ENCODE data around the gene CCDC191. TPM values are rescaled to one million over a fixed set of nuclear protein-coding genes. Genes with fewer than 3 reads are reported as not detected.

The CCDC191 gene
- total and polyA plus RNA-seq, 5 experiments from 2014 or later = 1.9 to 6.9 (median 2.1) TPM

DNA sequence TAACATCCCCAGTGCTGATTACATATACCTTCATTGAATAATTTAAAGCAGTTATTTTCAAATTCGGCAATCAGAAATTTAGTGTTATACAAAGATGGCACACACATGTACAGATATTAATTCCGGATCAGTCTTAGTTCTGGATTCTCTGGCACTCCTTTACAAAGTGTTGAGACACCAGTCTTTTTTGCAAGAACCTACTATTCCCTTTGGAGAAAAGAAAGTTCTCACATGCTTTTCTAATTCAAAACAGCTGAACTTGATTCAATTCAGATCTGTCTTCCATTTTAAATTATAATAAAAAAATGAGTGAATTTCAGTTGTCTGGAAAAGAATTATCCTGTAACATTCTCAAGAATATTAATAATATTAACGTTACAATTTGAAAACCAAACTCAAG, 20.4 kb downstream of the CCDC191 start:
- POLR2A ChIA-PET = no interaction called here
- ATAC-seq = no peak
- Mint-ChIP-seq H3K27me3 (no peaks in the 10 kb centered on the region), H3K36me3 (peaks cover 10 to 37% (median 19%) of the 10 kb centered on the region in 3 donors), H3K4me3 (no peak overlapping the region), H3K9me3 (no peaks in the 10 kb centered on the region), H3K27ac (no peak overlapping the region), H3K4me1 (no peaks in the 10 kb centered on the region)
- no peak for DNase-seq

DNA sequence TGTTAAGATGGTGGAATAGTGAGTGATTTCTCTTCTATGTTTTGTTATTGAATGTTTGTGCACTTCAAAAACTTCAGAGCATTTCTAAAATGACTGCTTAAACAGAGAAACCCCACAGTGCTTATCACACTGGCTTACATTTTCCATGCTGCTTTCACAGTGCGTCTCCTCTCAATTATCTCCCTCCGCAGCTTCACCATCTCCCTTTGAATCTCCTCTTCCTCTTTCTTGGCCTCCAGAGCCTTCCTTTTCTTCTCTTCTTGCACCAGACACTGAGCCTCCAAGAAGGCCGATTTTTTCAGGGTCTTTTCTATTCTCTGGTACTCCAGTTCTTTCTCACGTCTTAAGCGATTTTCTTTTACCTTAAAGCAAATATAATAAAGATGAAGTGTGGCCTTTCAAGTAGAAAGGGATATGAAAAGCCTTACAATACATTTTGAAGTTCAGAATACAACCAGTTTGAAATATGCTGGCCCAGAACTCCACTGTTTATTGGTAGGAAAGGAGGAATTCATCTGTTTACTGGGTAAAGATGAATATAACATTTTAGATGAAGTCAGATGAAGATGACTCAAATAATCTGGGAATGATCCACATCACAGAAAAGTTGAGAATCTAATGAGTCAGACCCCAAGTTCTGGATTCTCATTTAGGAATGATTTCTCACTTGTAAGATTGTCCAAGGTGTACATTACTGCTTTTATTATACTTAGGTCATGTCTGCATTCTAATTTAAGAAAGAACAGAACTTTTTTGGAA, 21.4 kb downstream of the CCDC191 start:
- DNase-seq = no peak
- Mint-ChIP-seq H3K4me1 (no peaks in the 10 kb centered on the region), H3K4me3 (no peak overlapping the region), H3K27ac (no peak overlapping the region), H3K27me3 (no peaks in the 10 kb centered on the region), H3K9me3 (no peaks in the 10 kb centered on the region), H3K36me3 (peaks cover 10 to 37% (median 22%) of the 10 kb centered on the region in 3 donors)
- no peak for ATAC-seq
- POLR2A ChIA-PET = no interaction called here

DNA sequence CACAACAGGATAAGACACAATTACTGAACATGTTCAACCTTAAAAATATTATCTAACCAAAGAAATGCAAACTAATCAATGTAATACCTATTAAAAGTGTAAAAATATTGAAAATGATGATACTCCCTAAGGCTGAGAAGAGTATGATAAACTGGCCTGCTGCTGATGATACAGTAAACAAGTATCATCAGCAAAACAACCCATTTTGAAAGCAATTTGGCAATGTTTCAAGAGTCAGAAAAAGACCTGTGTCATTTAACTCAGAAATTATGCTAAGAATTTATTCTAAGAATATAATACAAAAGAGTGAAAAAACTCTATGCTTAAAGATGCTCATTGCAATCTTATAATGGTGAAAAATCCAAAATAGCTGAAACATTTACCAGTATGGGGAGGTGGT, 22.1 kb downstream of the CCDC191 start:
- Mint-ChIP-seq H3K4me3 (no peak overlapping the region), H3K27ac (no peak overlapping the region), H3K27me3 (no peaks in the 10 kb centered on the region), H3K4me1 (no peaks in the 10 kb centered on the region), H3K36me3 (peaks cover 10 to 35% (median 20%) of the 10 kb centered on the region in 3 donors), H3K9me3 (no peaks in the 10 kb centered on the region)
- POLR2A ChIA-PET = no interaction called here
- no peak for ATAC-seq
- no peak for DNase-seq

DNA sequence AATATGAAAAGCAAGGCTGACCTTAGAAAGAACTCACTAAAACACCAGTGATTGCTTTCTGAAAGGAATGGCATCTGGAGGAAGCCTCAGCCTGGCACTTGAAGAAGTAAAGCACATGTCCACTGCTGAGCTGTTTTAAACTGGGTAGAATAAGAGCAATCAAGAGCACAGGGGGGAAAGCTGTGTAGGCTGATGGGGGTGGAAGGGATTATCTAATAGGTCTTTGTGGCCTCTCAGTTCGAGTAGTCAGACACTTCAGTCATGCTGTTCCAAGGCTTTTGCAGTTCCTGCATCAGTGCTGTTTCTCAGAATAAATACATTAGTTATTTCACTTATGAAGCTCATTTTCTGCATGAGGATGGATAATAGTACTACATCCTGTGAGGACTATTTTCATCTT, 22.6 kb downstream of the CCDC191 start:
- DNase-seq = no peak
- H3K9me3 Mint-ChIP-seq = no peaks in the 10 kb centered on the region
- H3K27ac Mint-ChIP-seq = peak overlapping the region in 1 of 10 donors; percentile 21
- ATAC-seq = no peak
- H3K4me3 Mint-ChIP-seq = no peak overlapping the region
- POLR2A ChIA-PET = no interaction called here
- no peaks in the 10 kb centered on the region for H3K27me3 Mint-ChIP-seq
- peaks cover 10 to 33% (median 20%) of the 10 kb centered on the region in 3 donors for H3K36me3 Mint-ChIP-seq
- H3K4me1 Mint-ChIP-seq = no peaks in the 10 kb centered on the region

DNA sequence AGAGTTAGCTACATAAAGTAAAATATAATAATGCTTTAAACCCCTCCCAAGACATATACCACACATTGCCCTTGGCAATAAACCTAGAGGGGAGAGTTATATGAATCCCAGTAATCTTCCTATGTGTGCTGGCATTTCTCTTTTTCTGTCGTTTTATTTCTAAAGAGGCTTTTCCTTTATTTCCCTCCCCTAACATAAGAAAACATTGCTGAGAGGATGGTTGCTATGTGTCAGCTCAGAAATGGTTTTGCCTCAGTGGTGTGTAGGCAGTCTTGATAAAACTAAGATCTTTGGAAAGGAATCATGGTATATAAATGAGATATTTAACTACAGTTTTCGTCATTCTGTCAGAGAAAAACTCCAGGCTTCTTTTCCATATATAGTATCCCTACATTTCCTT, 30.0 kb downstream of the CCDC191 start:
- Mint-ChIP-seq H3K4me1 (no peaks in the 10 kb centered on the region), H3K27ac (no peak overlapping the region), H3K4me3 (no peak overlapping the region), H3K36me3 (peaks cover 5 to 22% (median 10%) of the 10 kb centered on the region in 3 donors), H3K27me3 (no peaks in the 10 kb centered on the region), H3K9me3 (peaks cover 0 to 2% (median 0%) of the 10 kb centered on the region in 9 donors)
- POLR2A ChIA-PET = no interaction called here
- ATAC-seq (no peak), DNase-seq (no peak)

DNA sequence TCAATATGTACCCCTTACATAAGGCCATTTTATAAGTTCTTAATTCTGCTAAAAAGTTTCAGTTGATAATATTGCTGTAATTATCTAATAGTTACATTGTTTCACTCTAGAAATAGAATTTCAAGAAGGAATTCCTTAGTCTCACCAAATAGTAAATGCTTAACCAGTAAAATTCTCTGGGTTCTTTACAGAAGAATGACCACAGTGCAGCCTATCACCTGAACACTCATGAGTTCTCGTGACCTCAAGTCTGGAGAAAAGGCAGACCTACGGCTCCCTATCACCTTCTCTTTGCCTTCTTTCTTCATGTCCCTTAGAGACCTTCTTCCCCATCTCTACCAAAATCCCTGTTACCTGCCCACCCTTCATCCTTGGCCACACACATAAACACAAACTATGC, 30.9 kb downstream of the CCDC191 start:
- no peak for ATAC-seq
- POLR2A ChIA-PET = no interaction called here
- Mint-ChIP-seq H3K27me3 (no peaks in the 10 kb centered on the region), H3K36me3 (peaks cover 5 to 19% (median 10%) of the 10 kb centered on the region in 3 donors), H3K9me3 (peaks cover 0 to 2% (median 0%) of the 10 kb centered on the region in 9 donors), H3K27ac (no peak overlapping the region), H3K4me1 (no peaks in the 10 kb centered on the region), H3K4me3 (no peak overlapping the region)
- no peak for DNase-seq

DNA sequence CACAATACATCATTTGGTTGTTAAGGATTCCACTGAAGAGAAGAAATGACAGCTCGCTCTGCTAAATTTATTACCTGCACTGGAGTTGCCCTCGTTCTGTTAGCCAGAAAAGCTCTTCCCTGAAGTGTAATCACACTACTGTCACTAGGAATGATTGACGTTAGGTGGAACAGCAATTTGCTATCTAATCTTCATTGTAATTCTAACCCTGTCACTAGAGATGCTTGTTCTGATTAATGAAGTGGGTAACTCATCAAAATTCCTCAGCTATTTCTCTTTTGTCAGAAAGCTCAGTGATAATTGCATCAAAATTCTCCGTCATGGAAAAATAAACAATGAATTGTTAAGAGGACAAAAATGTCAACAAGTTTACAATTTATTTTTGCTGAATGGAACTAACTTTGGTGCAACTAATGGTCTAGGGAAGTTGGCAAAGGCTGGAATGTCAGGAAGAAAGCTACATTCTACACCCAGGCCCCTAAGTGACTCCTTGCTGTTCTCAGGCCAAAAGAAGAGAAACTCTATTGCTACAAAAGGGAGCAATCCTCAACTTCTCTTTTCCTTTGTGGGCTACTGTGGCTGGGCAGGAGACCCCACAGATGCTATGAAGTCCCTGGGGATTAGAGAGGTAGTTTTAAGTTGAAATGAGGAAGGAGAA, 34.1 kb downstream of the CCDC191 start:
- Mint-ChIP-seq H3K9me3 (peaks cover 0 to 2% (median 0%) of the 10 kb centered on the region in 9 donors), H3K27me3 (no peaks in the 10 kb centered on the region), H3K27ac (no peak overlapping the region), H3K4me3 (no peak overlapping the region), H3K36me3 (peaks cover 5 to 15% (median 15%) of the 10 kb centered on the region in 3 donors), H3K4me1 (no peaks in the 10 kb centered on the region)
- DNase-seq (no peak), ATAC-seq (no peak)
- POLR2A ChIA-PET = no interaction called here

DNA sequence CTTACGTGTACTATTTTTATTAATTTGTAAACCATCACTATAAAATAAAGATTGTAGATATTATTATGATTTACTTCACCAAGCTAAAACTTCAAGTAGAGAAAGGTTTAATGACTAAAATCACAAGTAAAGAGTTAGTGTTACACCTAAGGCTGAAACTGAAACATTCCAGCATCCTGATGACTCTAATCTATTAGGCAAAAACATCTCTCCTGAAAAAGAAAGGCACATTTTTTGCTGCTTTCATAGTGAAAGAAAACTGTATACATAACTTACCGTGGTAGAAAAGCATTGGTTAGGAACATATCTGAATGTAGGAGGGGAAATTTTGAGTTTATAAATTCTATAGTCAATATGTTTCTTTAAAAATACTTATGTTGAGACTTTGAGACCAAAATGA, 35.4 kb downstream of the CCDC191 start:
- Mint-ChIP-seq H3K27ac (no peak overlapping the region), H3K4me3 (no peak overlapping the region)
- POLR2A ChIA-PET = no interaction called here

DNA sequence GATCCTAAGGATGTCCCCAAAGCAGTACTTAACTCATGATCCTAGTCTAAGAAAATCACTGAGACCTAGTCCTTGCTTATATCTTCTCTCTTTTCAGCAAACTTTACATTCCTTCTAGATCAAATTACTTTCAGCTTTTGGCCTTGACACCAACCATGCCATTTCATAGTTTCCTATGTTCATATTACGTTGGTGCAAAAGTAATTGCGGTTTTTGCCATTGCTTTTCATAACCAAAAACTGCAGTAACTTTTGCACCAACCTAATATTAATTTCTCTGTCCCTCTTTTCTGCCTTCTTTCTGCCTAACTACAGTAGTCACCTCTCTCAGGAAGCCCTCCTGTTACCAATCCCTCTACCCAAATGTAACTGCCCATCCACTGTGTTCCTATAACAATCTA, 36.8 kb downstream of the CCDC191 start:
- no peak overlapping the region for H3K4me3 Mint-ChIP-seq
- H3K27ac Mint-ChIP-seq = no peak overlapping the region
- no peaks in the 10 kb centered on the region for H3K9me3 Mint-ChIP-seq
- no peak for ATAC-seq
- H3K36me3 Mint-ChIP-seq = peaks cover 0 to 12% (median 11%) of the 10 kb centered on the region in 3 donors
- no peaks in the 10 kb centered on the region for H3K27me3 Mint-ChIP-seq
- POLR2A ChIA-PET = no interaction called here
- DNase-seq = no peak
- peaks cover 0 to 1% (median 0%) of the 10 kb centered on the region in 4 donors for H3K4me1 Mint-ChIP-seq

More for the DNA sequence above, 35.4 kb downstream of the CCDC191 start:
- no peak for ATAC-seq
- Mint-ChIP-seq H3K4me1 (no peaks in the 10 kb centered on the region), H3K9me3 (peaks cover 0 to 2% (median 0%) of the 10 kb centered on the region in 9 donors), H3K27me3 (no peaks in the 10 kb centered on the region), H3K36me3 (peaks cover 5 to 12% (median 12%) of the 10 kb centered on the region in 3 donors)
- DNase-seq = no peak

DNA sequence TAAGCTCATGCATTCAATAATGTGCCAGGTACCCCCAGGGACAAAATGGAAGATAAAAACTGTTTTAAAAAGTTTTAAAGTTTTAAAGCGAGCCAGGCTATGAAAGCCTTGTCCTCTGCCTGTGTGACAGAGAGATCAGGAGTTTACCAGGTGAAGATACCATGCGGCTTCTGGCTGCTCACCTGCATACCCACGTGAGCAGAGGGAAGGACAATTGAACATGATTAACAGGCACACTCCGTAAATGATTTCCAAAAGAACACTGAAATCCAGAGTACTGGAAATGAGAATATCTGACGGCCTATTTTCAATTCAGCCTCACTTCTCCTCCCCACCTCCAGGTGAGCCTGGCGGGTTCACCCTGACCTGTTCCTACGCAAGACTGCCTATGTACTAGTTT, 42.1 kb downstream of the CCDC191 start:
- ATAC-seq (no peak), DNase-seq (no peak)
- no peak overlapping the region for H3K27ac Mint-ChIP-seq
- H3K9me3 Mint-ChIP-seq = no peaks in the 10 kb centered on the region
- peaks cover 0 to 13% (median 8%) of the 10 kb centered on the region in 3 donors for H3K36me3 Mint-ChIP-seq
- POLR2A ChIA-PET = no interaction called here
- H3K4me1 Mint-ChIP-seq = peaks cover 0 to 8% (median under 1%) of the 10 kb centered on the region in 4 donors
- H3K4me3 Mint-ChIP-seq = no peak overlapping the region
- H3K27me3 Mint-ChIP-seq = no peaks in the 10 kb centered on the region

DNA sequence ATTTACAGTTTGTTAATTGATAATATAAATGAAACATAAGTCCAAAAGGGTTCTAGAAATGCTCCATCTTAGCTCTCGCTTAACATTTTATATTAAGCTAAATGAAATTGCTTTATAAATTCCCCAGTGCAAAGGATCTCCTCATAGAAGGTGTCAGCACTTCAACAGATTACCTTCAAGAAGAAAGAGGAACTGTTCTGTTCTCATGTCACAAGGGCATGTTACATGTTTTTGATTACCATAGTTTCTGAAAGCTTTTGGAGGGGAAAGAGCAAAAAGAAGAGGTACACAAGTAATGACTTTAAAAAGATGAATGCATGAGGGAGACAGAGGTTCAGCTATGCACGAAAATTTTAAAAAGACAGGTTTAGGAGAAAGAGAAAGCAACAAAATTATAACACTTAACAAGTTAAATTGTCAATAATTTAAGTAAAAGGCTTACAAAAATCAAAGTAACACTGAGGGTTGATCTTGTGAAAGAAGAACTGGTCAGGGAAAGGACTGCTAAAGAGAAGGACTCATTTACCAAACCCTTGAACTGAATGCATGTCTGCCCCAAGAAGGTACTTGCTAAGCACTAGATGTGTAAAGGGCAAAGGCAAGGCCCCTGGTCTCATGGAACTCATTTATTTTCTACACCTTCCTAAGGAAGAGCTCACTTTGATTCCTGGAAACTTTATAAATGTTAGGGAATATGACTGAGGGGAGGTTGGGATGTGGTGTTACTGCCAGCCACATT, 45.1 kb downstream of the CCDC191 start:
- H3K27me3 Mint-ChIP-seq = no peaks in the 10 kb centered on the region
- peak overlapping the region in 2 of 10 donors; percentile 52 to 68 for H3K27ac Mint-ChIP-seq
- peaks cover 0 to 9% (median 8%) of the 10 kb centered on the region in 3 donors for H3K36me3 Mint-ChIP-seq
- ATAC-seq = no peak
- peaks cover 0 to 12% (median under 1%) of the 10 kb centered on the region in 4 donors for H3K4me1 Mint-ChIP-seq
- H3K4me3 Mint-ChIP-seq = peak overlapping the region in 1 of 10 donors; percentile 54
- no peak for DNase-seq
- H3K9me3 Mint-ChIP-seq = no peaks in the 10 kb centered on the region
- POLR2A ChIA-PET = no interaction called here

DNA sequence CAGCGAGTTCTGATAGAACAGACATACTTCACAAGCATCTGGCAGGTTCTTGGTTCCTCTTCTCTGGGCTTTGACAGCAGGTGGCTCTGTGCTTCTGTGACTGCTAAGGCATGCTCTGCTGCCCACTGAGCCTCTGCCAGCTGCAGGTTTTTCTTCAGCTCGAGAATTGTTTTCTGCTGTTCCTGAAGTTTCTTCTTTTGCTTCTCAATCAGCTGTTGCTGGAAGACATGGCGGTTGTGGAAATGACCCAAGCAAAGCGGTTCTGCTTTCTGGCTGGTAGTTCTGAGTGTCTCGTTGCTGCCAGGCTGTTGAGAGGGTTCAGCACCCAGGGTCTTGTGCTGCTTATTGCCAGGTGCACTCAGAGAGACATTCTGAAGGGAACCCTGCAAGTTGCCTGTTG, 50.8 kb downstream of the CCDC191 start:
- Mint-ChIP-seq H3K9me3 (peaks cover 0 to 2% (median 0%) of the 10 kb centered on the region in 9 donors), H3K4me3 (peak overlapping the region in 1 of 10 donors; percentile 52), H3K27me3 (no peaks in the 10 kb centered on the region), H3K27ac (peak overlapping the region in 2 of 10 donors; percentile 53 to 80), H3K4me1 (peaks cover 0 to 18% (median 0%) of the 10 kb centered on the region in 4 donors), H3K36me3 (peaks cover 0 to 30% (median 28%) of the 10 kb centered on the region in 3 donors)
- DNase-seq (peak in 2 of 10 donors; percentile 11 to 59), ATAC-seq (peak in 1 of 2 donors; percentile 74)
- POLR2A ChIA-PET = no interaction called here

DNA sequence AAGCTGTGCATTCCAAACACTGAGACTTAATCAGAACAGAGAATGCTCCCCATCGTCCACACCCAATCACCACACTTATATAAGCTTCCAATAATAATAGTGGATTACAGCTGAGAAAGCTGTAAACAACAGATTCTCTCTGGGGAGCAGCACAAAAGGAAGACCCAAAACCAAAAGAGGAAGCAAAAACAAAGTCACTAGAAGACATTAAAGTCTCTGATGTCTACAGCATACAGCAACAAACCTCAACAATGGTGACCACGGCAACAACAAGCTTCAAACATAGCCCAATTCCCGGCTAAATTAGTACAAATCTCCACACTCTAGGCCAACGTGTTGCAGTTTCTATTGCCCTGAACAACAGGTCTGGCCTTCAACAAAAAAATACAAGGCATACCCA, 70.8 kb downstream of the CCDC191 start:
- H3K4me3 Mint-ChIP-seq = peak overlapping the region in 1 of 10 donors; percentile 58
- peaks cover 0 to 7% (median 0%) of the 10 kb centered on the region in 9 donors for H3K9me3 Mint-ChIP-seq
- peak overlapping the region in 2 of 10 donors; percentile 66 to 86 for H3K27ac Mint-ChIP-seq
- ATAC-seq = peak in 1 of 2 donors; percentile 52
- peaks cover 27 to 49% (median 39%) of the 10 kb centered on the region in 3 donors for H3K36me3 Mint-ChIP-seq
- peaks cover 0 to 28% (median 2%) of the 10 kb centered on the region in 4 donors for H3K4me1 Mint-ChIP-seq
- H3K27me3 Mint-ChIP-seq = no peaks in the 10 kb centered on the region
- DNase-seq = peak in 1 of 10 donors; percentile 0
- POLR2A ChIA-PET = no interaction called here

Data from naive thymus-derived CD8-positive, alpha-beta T cell (primary cell).